Measurements from ENCODE around the gene ZSCAN23.

The ZSCAN23 gene

DNA sequence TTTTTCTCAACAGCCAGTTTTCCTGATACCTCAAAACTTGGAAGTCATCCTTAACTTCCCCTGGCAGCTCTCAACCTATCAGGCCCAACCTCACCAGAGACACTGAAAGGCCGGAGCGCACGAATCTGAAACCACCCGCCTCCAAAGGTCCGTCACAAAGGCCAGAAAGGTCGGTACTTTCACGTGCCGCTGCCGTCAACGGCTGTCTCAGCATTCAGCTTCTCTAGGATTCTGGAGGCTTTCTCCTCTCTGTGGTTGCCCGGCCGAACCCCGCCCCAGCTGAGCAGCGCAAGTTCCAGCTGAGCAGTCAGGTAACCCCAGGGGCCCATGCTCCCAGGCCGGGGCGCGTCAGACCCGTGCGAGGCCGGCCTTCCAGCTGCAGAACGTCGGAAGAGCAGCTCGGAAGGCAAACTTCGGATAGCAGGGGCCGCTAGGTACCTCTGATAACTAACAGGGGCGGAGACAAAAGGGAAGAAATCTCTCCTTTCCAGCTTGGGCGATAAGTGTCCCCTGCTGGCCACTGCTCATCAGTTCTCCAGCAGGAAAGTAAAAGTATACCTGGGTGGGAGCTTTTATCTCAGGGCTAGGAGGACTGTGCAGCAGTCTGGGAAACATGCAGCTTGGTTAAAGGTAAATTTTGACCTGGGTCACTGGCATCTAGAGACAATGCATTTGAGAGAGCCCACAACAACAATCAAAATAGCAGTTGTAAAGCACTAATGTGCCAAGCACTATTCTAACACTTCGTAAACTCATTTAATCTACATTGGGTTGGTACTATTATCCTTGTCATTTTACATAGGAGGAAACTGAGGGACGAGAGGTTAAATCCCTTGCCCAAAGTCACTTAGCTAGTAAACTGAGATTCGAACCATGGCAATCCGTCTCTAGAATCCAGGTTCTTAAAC is 59.8 kb downstream of the ZSCAN23 start:
- H2AFZ ChIP-seq (ENCODE audit: low read depth), result peak overlapping the region; percentile 42; the same call in 1 of the 2 replicates
- H3K9ac ChIP-seq, result no peak overlapping the region
- H4K20me1 ChIP-seq (ENCODE audit: insufficient read depth), result no peaks in the 10 kb centered on the region
- H3K79me2 ChIP-seq (ENCODE audit: insufficient read depth, low read depth), result no peaks in the 10 kb centered on the region
- H3K4me2 ChIP-seq, result peak overlapping the region; percentile 17; the same call in 1 of the 2 replicates
- H3K27me3 ChIP-seq (ENCODE audit: insufficient read depth, low read depth), result no peaks in the 10 kb centered on the region
- no peaks in the 10 kb centered on the region for H3K36me3 ChIP-seq (ENCODE audit: insufficient read depth)
- H3K4me3 ChIP-seq (IDR thresholded peaks at IDR 0.05; ENCODE audit: insufficient read depth, low read depth, low read length), result no peak overlapping the region
- no peak overlapping the region; the same call in 1 of the 2 replicates for H3K27ac ChIP-seq
- TF ChIP-seq, protein P1, sequence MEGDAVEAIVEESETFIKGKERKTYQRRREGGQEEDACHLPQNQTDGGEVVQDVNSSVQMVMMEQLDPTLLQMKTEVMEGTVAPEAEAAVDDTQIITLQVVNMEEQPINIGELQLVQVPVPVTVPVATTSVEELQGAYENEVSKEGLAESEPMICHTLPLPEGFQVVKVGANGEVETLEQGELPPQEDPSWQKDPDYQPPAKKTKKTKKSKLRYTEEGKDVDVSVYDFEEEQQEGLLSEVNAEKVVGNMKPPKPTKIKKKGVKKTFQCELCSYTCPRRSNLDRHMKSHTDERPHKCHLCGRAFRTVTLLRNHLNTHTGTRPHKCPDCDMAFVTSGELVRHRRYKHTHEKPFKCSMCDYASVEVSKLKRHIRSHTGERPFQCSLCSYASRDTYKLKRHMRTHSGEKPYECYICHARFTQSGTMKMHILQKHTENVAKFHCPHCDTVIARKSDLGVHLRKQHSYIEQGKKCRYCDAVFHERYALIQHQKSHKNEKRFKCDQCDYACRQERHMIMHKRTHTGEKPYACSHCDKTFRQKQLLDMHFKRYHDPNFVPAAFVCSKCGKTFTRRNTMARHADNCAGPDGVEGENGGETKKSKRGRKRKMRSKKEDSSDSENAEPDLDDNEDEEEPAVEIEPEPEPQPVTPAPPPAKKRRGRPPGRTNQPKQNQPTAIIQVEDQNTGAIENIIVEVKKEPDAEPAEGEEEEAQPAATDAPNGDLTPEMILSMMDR (conservative IDR thresholded peaks at IDR 0.05; ENCODE audit: low read depth, low read length), result 0 out of 2 replicates have a peak, but pooled peaks have one; percentile 17
- no peaks in the 10 kb centered on the region for H3K4me1 ChIP-seq (ENCODE audit: low read depth, poor library complexity, severe bottlenecking)
